BJ (cell line): ENCODE measurements around the gene EGF. TPM values are rescaled to one million over a fixed set of nuclear protein-coding genes. Genes with fewer than 3 reads are reported as not detected.

ENCODE experiments used
- CTCF ChIA-PET: fragments of 350-600 bp; formaldehyde crosslinking; extraction: SDS; loops from one replicate; lab custom pipeline; 2021; ENCODE audit warnings: antibody characterized with exemption, inconsistent platforms; lab: Yijun Ruan, JAX
- POLR2A ChIA-PET: fragments of 300-600 bp; sonication (Branson Sonifier 250); formaldehyde crosslinking; extraction: SDS; loops from one replicate; lab custom pipeline; 2021; ENCODE audit warnings: antibody characterized with exemption; lab: Charles Lee
- DNase-seq: peaks from one replicate; pipeline ENCODE4 v3.0.0-alpha.2; 2011; ENCODE audit warnings: low read depth
- H3K27me3 ChIP-seq: 2 replicates; pipeline ENCODE4 v1.6.0; 2011; ENCODE audit warnings: low read length; ENCODE audit not compliant: control insufficient read depth, insufficient read depth
- H3K36me3 ChIP-seq: 2 replicates; pipeline ENCODE4 v1.5.1; 2011; ENCODE audit warnings: low read length; ENCODE audit not compliant: control insufficient read depth, insufficient read depth
- H3K4me3 ChIP-seq: 2 replicates; pipeline ENCODE4 v1.5.1; 2011; ENCODE audit warnings: low read depth, mild to moderate bottlenecking, control low read depth, low read length
- polyA plus RNA-seq: library from polyadenylated mRNA; depleted of rRNA; stranded (reverse); fragments of >200 nt; gene quantifications from 2 replicates; pipeline ENCODE4 v1.2.3, GENCODE V29; 2011
- TF ChIP-seq, protein P1 (sequence below): IDR thresholded peaks from 2 replicates; pipeline ENCODE4 v1.5.1; 2011; ENCODE audit warnings: low read depth, mild to moderate bottlenecking, control low read depth, inconsistent platforms, low read length, moderate library complexity; ENCODE audit not compliant: insufficient read depth

Gene EGF
- polyA plus RNA-seq, 1 experiment = 3.2 TPM

DNA sequence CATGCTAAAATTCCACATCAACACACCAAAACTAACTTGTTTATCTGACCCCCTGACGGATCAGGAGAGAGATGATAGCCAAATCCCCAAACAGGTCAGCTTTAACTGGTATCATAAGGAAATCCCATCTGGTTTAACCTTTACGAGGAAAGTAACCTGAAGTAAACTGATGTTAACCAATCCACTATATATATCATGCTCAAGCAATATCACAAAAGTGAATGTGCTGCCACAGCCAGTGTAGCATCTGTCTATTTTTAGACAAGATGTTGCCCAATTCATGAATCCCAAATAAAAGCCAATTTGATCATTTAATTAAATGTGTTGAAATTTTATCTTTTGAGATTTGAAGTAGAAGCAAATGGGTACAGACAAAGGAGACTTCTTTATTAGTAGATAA, 44.5 kb downstream of the EGF start:
- Histone ChIP-seq H3K4me3 (no peak overlapping the region), H3K27me3 (no peaks in the 10 kb centered on the region; the same call in 1 of the 2 replicates), H3K36me3 (no peaks in the 10 kb centered on the region)
- DNase-seq = no peak
- CTCF ChIA-PET = interaction anchor here (1.5 kb wide), 1 partner anchor 34 kb away, joined by 3 read pairs; no protein-coding TSS in a partner anchor
- POLR2A ChIA-PET = no interaction called here
- TF ChIP-seq, protein P1, sequence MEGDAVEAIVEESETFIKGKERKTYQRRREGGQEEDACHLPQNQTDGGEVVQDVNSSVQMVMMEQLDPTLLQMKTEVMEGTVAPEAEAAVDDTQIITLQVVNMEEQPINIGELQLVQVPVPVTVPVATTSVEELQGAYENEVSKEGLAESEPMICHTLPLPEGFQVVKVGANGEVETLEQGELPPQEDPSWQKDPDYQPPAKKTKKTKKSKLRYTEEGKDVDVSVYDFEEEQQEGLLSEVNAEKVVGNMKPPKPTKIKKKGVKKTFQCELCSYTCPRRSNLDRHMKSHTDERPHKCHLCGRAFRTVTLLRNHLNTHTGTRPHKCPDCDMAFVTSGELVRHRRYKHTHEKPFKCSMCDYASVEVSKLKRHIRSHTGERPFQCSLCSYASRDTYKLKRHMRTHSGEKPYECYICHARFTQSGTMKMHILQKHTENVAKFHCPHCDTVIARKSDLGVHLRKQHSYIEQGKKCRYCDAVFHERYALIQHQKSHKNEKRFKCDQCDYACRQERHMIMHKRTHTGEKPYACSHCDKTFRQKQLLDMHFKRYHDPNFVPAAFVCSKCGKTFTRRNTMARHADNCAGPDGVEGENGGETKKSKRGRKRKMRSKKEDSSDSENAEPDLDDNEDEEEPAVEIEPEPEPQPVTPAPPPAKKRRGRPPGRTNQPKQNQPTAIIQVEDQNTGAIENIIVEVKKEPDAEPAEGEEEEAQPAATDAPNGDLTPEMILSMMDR = no peak

DNA sequence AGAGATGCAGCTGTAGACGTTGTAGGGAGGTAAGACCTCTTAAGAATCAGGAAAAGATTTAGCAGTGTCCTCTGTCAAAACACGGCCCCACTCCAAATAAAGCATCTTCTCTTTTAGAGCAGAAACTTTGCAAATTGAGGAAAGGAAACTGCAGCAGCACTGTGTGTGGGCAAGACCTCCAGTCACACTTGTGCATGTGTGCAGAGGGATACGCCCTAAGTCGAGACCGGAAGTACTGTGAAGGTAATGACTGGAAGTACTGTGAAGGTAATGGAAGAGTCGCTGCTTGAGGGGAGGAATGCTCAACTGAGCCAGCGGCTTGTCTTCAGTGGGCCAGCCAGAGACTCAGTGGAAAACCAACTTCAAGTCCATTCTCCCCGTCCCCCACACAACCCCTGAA, 46.5 kb downstream of the EGF start:
- DNase-seq = no peak
- POLR2A ChIA-PET = no interaction called here
- H3K36me3 ChIP-seq = no peaks in the 10 kb centered on the region
- no peaks in the 10 kb centered on the region; the same call in 1 of the 2 replicates for H3K27me3 ChIP-seq
- TF ChIP-seq, protein P1 = no peak
- CTCF ChIA-PET = no interaction called here
- no peak overlapping the region for H3K4me3 ChIP-seq

DNA sequence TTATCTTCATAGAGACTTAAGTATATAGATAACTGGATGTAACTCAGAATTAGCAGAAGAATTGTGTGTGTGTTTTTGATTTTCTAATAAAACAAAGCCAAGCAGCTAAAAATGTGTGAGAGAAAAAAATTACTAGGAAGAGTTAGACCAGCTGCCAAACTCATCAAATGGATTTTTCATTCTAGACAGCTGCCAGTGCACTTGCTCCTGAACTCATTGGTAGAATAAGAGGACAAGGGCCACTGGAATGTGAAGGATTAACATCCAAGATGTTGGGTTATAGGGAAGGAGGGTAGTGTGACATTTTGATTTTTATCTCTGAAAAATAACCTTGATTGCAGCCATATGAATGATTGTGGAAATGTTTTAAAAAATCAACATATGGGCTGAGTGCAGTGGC, 49.7 kb downstream of the EGF start:
- DNase-seq = no peak
- ChIA-PET POLR2A (no interaction called here), CTCF (no interaction called here)
- TF ChIP-seq, protein P1 = no peak
- H3K36me3 ChIP-seq = no peaks in the 10 kb centered on the region
- no peak overlapping the region for H3K4me3 ChIP-seq
- H3K27me3 ChIP-seq = no peaks in the 10 kb centered on the region; the same call in 1 of the 2 replicates

DNA sequence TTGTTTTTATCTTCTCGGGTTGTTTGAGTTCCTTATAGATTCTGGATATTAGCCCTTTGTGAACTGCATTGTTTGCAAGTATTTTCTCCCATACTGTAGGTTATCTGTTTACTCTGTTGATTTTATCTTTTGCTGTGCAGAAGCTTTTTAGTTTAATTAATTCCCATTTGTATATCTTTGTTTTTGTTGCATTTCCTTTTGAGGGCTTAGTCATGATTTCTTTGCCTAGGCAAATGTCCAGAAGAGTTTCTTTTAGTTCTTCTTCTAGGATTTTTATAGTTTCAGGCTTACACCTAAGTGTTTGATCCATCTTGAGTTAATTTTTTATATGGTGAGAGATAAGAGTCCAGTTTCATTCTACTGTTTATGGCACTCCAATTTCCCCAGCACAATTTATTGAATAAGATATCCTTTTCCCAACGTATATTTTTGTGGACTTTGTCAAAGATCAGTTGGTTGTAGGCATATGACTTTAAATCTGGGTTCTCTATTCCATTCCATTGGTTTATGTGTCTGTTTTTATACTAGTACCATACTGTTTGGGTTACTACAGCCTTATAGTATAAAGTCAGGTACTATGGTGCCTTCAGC, 54.3 kb downstream of the EGF start:
- no peak for DNase-seq
- TF ChIP-seq, protein P1 = no peak
- no peaks in the 10 kb centered on the region for H3K27me3 ChIP-seq
- ChIA-PET CTCF (interaction anchor here (1.0 kb wide), 1 partner anchor 16 kb away, joined by 3 read pairs; no protein-coding TSS in a partner anchor), POLR2A (no interaction called here)
- H3K36me3 ChIP-seq = no peaks in the 10 kb centered on the region
- H3K4me3 ChIP-seq = no peak overlapping the region

DNA sequence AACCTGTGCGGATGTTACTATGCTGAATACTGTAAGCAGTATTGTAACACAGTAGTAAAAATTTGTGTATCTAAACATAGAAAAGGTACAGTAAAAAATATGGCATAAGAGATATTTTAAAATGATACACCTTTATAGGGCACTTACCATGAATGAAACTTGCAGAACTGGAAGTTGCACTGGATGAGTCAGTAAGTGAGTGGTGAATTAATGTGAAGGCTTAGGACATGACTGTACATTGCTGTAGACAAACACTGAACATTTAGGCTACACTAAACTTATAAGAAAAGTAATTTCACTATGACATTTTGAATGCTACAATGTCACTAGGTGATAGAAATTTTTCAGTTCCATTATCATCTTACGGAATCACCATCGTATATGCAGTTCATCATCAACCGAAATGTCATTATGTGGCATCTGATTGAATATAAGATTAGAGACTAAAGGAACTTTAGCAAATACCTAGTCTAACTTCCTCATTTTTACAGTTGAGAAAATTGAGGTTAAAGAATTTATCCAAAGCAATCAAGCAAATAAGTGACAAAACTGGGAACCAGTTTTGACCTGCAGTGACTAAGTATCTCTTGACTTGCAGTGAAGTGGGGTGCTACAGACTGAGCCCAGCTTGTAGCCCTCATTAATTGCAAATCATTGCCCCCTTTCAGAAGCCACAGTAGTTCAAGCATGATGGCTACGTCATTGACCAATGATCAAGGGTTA, 55.3 kb downstream of the EGF start:
- TF ChIP-seq, protein P1 = no peak
- no peak for DNase-seq
- H3K36me3 ChIP-seq = no peaks in the 10 kb centered on the region
- ChIA-PET POLR2A (no interaction called here), CTCF (interaction anchor here (1.0 kb wide), 1 partner anchor 17 kb away, joined by 3 read pairs; no protein-coding TSS in a partner anchor)
- no peak overlapping the region for H3K4me3 ChIP-seq
- no peaks in the 10 kb centered on the region for H3K27me3 ChIP-seq
